ENCODE results near the gene AGBL1. TPM values are rescaled to one million over a fixed set of nuclear protein-coding genes. Genes with fewer than 3 reads are reported as not detected.

AGBL1 gene
- total RNA-seq, 4 donors from 2014 or later: 0.40 TPM; not detected in 3

DNA sequence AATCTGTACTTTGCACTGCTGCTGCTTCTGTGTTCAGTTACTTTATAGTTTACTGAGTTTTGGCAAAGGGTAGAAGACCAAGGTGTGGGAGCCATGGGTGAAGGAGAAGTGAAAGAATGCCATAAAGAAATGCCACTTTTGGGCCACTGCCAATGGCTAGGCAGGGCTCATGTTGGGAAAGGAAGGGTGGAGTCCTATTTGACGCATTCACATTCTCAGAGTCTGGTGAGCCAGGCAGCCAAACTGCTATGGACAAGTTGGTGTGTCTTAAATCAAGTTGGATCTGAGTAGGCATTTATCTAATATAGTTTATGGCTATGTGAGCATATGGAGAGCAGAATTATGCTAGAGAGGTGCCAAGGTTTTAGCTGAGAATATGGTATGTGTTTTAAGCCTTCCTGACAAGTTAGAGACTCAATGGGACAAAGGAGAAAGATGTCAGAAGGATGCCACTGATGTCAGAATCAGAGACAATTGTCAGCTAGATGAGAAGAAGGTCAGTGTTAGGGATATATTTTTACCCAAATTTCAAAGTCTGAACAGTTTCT is 296.1 kb downstream of the AGBL1 start:
- DNase-seq: no peak
- no peak overlapping the region for H3K27ac ChIP-seq
- no peak overlapping the region for H3K4me3 ChIP-seq
- H3K36me3 ChIP-seq: no peaks in the 10 kb centered on the region
- TF ChIP-seq, protein P1, sequence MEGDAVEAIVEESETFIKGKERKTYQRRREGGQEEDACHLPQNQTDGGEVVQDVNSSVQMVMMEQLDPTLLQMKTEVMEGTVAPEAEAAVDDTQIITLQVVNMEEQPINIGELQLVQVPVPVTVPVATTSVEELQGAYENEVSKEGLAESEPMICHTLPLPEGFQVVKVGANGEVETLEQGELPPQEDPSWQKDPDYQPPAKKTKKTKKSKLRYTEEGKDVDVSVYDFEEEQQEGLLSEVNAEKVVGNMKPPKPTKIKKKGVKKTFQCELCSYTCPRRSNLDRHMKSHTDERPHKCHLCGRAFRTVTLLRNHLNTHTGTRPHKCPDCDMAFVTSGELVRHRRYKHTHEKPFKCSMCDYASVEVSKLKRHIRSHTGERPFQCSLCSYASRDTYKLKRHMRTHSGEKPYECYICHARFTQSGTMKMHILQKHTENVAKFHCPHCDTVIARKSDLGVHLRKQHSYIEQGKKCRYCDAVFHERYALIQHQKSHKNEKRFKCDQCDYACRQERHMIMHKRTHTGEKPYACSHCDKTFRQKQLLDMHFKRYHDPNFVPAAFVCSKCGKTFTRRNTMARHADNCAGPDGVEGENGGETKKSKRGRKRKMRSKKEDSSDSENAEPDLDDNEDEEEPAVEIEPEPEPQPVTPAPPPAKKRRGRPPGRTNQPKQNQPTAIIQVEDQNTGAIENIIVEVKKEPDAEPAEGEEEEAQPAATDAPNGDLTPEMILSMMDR (IDR thresholded peaks at IDR 0.05): no peak
- no peak for TF ChIP-seq POLR2A (IDR thresholded peaks at IDR 0.05)
- H3K27me3 ChIP-seq: no peaks in the 10 kb centered on the region
- peaks cover 0 to 10% (median 0%) of the 10 kb centered on the region in 4 donors for H3K9me3 ChIP-seq
- H3K4me1 ChIP-seq: no peaks in the 10 kb centered on the region

DNA sequence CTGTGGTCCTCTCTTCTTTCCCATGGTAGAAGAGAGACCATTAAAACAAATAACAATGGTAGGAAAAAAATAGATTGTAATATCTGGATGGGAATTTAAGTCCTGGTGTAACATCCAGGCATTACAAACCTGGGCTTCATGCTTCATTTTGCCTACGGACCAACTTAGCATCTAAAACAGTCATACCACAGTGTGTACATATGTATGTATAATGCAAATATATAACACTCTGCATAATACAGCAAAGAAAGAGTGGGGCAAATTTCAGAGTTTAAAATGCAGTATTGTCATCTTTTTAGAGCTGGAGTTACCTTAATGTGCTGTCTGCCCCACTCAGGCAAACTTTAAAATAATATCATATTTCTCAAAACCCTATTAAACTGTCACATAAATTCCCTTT is 298.2 kb downstream of the AGBL1 start:
- Histone ChIP-seq H3K9me3 (peaks cover 0 to 10% (median 0%) of the 10 kb centered on the region in 4 donors), H3K4me3 (no peak overlapping the region), H3K4me1 (no peaks in the 10 kb centered on the region), H3K27ac (no peak overlapping the region), H3K36me3 (no peaks in the 10 kb centered on the region), H3K27me3 (no peaks in the 10 kb centered on the region)
- TF ChIP-seq POLR2A (IDR thresholded peaks at IDR 0.05): no peak
- TF ChIP-seq, protein P1 (IDR thresholded peaks at IDR 0.05): no peak
- no peak for DNase-seq

DNA sequence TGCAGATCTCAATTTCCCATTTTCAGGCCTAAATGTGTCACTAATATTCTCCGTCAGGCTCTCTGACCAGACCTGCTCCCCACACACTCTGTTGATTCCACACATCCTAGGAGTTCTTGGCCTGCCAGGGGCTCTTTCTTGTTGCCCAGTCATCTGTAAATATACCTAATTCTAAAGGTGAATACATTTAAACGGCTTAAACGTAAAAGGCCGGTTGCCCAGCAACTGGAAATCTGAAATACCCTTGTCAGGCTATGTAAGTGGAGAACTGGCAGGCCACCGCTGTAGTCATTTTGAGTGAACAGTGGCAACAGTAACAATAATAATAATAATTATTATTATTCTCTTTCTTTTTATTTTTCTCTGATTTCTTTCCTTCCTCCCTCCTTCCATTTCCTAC is 302.7 kb downstream of the AGBL1 start:
- Histone ChIP-seq H3K9me3 (no peaks in the 10 kb centered on the region), H3K36me3 (no peaks in the 10 kb centered on the region)

DNA sequence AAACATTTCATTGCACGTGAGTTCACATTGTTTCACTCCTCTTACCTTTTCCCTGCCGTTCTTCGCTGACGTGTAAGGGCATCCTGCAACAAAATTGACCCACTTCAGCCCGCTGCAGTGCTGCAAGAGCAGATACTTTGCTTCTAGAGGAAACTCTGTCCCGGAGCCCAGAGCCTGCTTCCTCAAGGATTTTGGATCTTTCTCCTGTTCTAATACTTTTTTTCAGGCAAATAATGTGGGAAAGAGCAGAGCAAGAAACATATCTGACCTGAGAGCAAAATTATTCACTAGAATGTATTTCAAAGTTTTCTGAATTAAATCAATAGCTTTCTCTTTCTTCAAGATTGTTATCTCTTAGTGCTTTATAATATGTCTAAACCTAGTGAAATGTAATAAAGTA is 303.9 kb downstream of the AGBL1 start:
- H3K4me1 ChIP-seq: no peaks in the 10 kb centered on the region

More for the DNA sequence above, 302.7 kb downstream of the AGBL1 start:
- Histone ChIP-seq H3K4me3 (no peak overlapping the region), H3K27ac (no peak overlapping the region), H3K27me3 (no peaks in the 10 kb centered on the region), H3K4me1 (no peaks in the 10 kb centered on the region)
- no peak for TF ChIP-seq POLR2A (IDR thresholded peaks at IDR 0.05)
- TF ChIP-seq, protein P1 (IDR thresholded peaks at IDR 0.05): no peak
- DNase-seq: no peak

DNA sequence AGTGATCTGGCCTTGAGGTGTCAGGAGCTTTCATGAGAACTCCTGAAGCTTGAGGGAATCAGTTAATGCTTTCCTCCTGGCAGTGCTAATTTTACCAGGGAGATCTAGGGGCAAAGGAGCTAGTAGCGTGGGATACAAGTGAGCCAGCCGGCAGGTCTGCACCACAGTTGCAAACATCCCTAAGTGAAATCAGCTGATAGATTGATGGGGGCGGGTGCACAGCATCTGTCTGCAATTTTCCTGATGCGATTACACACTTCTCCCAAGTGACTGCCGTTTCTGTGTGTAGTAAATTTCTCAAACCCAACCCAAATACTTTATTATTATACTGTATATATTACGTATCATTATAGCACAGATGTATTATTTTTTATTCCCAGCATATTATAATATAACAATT is 304.5 kb downstream of the AGBL1 start:
- no peak for DNase-seq
- no peak overlapping the region for H3K27ac ChIP-seq
- no peaks in the 10 kb centered on the region for H3K27me3 ChIP-seq
- no peaks in the 10 kb centered on the region for H3K9me3 ChIP-seq
- no peak overlapping the region for H3K4me3 ChIP-seq
- no peaks in the 10 kb centered on the region for H3K36me3 ChIP-seq
- TF ChIP-seq, protein P1 (IDR thresholded peaks at IDR 0.05): no peak
- no peak for TF ChIP-seq POLR2A (IDR thresholded peaks at IDR 0.05)
- no peaks in the 10 kb centered on the region for H3K4me1 ChIP-seq

More for the DNA sequence above, 303.9 kb downstream of the AGBL1 start:
- no peak overlapping the region for H3K27ac ChIP-seq
- H3K27me3 ChIP-seq: no peaks in the 10 kb centered on the region
- H3K36me3 ChIP-seq: no peaks in the 10 kb centered on the region
- TF ChIP-seq POLR2A (IDR thresholded peaks at IDR 0.05): no peak
- TF ChIP-seq, protein P1 (IDR thresholded peaks at IDR 0.05): no peak
- no peaks in the 10 kb centered on the region for H3K9me3 ChIP-seq
- H3K4me3 ChIP-seq: no peak overlapping the region
- DNase-seq: no peak

DNA sequence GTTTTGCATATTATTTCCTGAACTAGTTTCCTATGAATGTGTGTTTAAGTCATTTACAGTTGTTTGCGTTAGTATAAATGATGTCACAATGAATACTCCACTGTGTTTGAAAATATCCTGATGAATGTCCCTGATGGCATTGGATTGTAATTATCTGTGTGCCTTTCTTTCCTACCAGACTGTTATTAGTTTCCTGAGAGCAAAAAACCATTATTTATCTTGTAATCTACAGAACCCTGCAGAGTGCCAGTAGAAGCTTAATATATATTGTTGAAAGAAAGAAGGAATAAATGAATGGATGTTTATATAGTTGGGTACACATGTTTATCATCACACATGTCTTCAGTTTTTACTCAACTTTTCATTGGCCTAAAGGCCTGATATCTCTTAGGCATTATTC is 312.6 kb downstream of the AGBL1 start:
- Histone ChIP-seq H3K27me3 (no peaks in the 10 kb centered on the region), H3K4me3 (no peak overlapping the region), H3K4me1 (no peaks in the 10 kb centered on the region), H3K36me3 (no peaks in the 10 kb centered on the region), H3K27ac (no peak overlapping the region), H3K9me3 (no peaks in the 10 kb centered on the region)
- DNase-seq: no peak
- TF ChIP-seq, protein P1 (IDR thresholded peaks at IDR 0.05): no peak

Data from Peyer's patch (tissue), 4 donors.